ENCODE measurements around the gene MPP2.
"Not testable (repeated sequence)": the region's sequence is repeated elsewhere in the genome, so short reads cannot be mapped to it uniquely, and the experiment has no call there.

DNA sequence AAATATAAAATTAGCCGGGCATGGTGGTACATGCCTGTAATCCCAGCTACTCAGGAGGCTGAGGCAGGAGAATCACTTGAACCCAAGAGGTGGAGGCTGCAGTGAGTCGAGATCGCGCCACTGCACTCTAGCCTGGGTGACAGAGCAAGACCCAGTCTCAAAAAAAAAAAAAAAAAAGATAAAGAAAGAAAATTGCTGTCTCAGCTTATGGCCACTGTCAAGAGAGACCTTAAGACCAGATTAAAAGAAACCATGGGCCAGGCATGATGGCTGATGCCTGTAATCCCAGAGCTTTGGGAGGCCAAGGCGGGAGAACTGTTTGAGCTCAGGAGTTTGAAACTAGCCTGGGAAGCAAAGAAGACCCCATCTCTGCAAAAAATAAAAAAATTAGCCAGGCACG, 38.3 kb downstream of the MPP2 start:
- TF ChIP-seq, protein P1, sequence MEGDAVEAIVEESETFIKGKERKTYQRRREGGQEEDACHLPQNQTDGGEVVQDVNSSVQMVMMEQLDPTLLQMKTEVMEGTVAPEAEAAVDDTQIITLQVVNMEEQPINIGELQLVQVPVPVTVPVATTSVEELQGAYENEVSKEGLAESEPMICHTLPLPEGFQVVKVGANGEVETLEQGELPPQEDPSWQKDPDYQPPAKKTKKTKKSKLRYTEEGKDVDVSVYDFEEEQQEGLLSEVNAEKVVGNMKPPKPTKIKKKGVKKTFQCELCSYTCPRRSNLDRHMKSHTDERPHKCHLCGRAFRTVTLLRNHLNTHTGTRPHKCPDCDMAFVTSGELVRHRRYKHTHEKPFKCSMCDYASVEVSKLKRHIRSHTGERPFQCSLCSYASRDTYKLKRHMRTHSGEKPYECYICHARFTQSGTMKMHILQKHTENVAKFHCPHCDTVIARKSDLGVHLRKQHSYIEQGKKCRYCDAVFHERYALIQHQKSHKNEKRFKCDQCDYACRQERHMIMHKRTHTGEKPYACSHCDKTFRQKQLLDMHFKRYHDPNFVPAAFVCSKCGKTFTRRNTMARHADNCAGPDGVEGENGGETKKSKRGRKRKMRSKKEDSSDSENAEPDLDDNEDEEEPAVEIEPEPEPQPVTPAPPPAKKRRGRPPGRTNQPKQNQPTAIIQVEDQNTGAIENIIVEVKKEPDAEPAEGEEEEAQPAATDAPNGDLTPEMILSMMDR (IDR thresholded peaks at IDR 0.05): not testable (repeated sequence)
- TF ChIP-seq POLR2A (IDR thresholded peaks at IDR 0.05): not testable (repeated sequence)
